ENCODE measurements around the gene IRF4.
"Not testable (repeated sequence)": the region's sequence is repeated elsewhere in the genome, so short reads cannot be mapped to it uniquely, and the experiment has no call there.

IRF4 gene

GRCh38 chr6:422433-423054 is 31.0 kb downstream of the IRF4 start:
- FAIRE-seq = no peak

- FAIRE-seq = no peak
These were observed 31.7 kb downstream of the IRF4 start for GRCh38 chr6:423055-423798.

DNA sequence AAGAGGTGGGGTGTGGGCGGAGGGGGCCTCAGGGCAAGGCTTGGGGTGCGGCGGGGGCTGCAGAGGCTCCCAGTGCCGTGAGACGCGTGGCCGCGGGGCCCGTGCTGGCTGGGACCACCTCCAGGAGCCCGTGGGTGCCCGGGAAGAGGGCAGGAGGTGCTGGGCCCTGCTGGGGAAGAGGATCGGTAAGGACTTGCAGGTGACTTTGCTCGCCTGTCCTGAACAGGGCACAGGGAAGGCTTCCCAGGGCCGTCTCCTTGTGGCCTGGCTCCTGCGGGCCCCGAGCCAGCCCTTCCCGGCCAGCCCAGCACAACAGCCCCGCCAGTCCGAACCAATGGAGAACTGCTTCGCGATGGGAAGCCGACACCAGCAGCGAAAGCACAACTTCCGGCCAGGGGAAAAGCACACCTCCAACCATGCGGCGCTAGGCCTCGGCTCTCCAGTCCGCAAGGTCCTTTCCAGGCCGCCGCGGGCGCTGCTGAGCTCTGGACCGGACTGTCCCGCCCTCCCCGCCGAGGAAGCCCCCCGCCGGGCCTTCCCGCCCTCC is 32.3 kb downstream of the IRF4 start:
- FAIRE-seq = no peak

- no peak for FAIRE-seq
These were observed 33.3 kb downstream of the IRF4 start for GRCh38 chr6:424741-425417.

- FAIRE-seq = not testable (repeated sequence)
These were observed 33.9 kb downstream of the IRF4 start for GRCh38 chr6:425418-425788.

DNA sequence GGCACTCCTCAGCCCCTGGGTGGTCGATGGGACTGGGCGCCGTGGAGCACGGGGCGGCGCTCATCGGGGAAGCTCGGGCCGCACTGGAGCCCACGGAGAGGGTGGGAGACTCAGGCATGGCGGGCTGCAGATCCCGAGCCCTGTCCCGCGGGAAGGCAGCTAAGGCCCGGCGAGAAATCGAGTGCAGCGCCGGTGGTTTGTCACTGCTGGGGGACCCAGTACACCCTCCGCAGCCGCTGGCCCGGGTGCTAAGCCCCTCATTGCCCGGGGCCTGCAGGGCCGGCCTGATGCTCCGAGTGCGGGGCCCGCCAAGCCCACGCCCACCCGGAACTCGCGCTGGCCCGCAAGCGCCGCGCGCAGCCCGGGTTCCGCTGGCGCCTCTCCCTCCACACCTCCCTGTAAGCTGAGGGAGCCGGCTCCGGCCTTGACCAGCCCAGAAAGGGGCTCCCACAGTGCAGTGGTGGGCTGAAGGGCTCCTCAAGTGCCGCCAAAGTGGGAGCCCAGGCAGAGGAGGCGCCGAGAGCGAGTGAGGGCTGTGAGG is 34.7 kb downstream of the IRF4 start:
- not testable (repeated sequence) for FAIRE-seq

DNA sequence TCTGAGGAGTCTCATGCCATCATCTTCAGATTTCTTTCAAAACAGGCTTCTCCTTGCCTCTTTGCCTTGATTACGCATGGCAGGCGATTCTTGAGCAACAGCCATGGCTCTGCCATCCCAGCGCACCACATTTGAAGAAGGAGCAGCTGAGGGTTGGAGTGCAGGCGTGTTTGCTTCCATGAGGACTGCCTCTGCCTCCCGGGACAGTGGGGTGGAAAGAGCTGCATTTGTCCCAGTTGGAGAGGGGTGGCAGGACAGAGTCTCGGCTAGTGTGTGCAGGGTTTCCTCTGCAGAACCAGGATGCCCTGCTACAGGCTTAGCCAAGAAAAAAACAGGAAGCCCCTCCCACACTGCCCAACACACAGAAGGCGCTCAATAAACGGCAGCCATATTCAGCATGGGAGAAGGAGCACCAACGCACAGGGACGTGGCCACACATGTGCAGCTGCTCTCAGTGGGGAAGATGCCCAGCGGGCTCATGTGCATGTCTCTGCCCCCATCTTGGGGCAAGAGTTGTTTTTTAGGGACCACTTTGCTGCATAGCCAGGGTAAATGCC is 36.6 kb downstream of the IRF4 start:
- FAIRE-seq = no peak

GRCh38 chr6:429515-430121 is 38.1 kb downstream of the IRF4 start:
- no peak for FAIRE-seq

DNA sequence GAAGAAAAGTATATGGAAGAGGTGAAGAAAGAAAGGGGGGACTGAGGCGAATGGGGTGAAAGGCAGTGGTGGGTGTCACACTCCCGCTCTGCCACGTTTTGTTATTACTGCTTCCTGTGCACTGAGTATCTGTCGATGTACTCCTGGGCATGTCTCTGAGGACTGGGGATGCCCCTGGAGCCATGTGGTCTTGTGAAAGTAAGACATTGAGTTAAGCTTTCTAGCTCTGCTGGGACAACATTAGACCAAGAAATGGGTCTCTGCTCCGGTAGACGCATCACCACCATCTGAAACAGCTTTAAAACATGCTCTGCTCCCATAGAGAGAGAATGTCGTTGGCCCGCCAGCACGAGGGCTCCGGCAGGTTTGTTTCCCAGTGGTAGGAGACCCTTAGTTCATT is 40.0 kb downstream of the IRF4 start:
- no peak for FAIRE-seq

DNA sequence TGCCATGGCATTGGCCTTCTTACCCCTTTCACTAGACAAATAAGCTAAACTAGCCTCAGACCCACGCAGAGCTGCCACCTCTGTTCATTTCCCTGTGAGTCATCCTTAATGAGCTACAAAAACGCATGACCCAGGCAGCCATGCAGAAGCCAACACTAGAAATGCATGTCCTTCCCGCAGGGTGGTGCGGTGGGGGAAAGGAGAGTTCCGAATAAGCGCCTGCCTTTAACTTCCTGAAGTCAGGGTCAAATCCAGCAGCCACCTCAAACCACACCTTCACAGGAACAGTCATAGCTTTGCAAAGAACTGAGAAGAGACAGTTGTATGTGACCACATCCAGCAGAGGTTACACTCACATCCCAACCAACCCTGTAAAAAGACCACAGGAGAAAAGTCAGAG is 40.4 kb downstream of the IRF4 start:
- FAIRE-seq = no peak

DNA sequence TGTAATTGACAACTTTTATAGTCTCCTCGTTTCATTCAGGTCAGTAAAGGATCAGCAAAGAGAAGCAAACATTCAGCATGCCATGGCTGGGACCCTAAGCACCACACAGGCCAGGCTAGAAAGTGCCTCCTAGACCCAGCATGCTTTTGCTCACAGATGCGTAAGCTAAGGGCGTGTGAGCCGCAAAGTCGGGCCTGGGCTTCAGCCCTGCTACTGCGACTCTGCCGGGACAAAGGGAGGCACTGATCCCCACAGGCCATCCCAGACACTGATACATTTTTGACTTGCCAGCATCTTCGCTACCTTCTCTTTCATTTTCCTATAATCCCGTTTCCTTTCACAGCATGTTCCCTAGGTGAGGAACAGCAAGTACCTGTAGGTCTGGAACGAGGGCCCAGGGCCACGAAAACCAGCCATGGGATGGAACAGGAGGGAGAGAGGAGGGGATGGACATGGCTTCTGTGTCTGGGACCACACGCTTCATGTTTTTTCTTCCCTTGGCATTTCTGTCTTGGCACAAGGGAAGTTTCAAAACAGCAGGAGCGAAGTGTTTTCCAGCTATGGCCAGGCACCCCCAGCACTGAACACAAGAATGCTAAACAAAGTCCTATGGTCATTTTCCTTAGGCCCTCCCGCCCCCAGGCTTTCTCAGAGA is 42.6 kb downstream of the IRF4 start:
- no peak for FAIRE-seq

DNA sequence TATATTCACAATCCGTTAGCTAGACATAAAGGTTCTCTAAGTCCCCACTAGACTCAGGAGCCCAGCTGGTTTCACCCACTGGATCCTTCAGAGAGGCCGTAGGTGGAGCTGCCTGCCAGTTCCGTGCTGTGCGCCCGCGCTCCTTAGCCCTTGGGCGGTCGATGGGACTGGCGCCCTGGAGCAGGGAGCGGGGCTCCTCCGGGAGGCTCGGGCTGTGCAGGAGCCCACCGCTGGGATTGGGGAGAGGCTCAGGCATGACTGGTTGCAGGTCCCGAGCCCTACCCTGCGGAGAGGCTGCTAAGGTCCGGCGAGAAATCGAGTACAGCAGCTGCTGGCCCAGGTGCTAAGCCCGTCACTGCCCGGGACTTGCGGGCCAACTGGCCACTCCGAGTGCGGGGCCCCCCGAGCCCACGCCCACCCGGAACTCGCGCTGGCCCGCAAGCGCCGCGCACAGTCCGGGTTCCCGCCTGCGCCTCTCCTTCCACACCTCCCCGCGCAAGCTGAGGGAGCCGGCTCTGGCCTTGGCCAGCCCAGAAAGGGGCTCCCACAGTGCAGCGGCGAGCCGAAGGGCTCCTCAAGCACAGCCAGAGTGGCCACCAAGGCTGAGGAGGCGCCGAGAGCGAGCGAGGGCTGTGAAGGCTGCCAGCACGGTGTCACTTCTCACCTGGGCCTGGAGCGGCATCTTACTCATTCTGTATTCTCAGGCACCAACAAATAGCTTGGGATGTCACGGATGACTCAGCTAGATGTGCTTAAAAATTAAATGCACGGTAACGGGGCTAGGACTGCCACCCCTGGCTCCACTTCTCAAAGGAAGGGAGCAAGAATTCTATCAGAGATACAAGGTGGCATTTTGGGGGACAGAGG is 44.1 kb downstream of the IRF4 start:
- FAIRE-seq = no peak

DNA sequence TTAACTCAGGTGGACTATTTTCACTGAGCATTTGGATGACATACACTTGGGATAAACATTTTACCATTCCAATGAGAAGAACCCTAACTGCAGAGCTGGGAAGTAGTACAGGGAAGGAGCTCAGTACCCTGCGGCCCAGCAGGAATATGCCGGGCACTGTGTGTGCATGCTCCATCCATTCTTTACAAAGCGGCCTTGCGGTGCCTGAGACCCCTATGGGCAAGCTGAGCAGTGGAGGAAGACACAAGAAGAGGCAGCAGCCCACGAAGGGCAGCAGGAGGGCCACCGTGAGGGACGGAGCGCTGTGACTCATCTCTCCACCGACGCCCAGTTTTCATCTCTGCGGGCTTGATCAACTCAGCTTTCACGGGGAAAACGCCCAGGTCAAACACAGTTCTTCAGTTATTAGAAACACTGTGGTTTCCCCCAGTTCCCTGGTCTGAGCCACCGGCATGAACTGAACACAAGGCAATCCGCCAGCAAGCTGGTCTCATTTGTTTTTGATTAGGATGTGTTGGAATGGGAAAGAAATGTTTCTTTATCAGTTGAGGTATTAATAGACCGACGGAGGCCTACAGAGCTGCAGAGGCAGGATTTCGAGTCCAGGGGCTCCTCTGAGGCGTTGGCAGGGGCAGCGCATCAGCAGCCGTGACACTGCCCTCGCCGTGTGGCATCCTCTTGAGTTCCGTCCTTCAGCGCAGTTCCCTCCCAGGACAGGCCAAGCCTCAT is 44.9 kb downstream of the IRF4 start:
- FAIRE-seq = no peak

GRCh38 chr6:437037-437392 is 45.5 kb downstream of the IRF4 start:
- no peak for FAIRE-seq

- FAIRE-seq = no peak
These were observed 47.1 kb downstream of the IRF4 start for GRCh38 chr6:438634-439170.

DNA sequence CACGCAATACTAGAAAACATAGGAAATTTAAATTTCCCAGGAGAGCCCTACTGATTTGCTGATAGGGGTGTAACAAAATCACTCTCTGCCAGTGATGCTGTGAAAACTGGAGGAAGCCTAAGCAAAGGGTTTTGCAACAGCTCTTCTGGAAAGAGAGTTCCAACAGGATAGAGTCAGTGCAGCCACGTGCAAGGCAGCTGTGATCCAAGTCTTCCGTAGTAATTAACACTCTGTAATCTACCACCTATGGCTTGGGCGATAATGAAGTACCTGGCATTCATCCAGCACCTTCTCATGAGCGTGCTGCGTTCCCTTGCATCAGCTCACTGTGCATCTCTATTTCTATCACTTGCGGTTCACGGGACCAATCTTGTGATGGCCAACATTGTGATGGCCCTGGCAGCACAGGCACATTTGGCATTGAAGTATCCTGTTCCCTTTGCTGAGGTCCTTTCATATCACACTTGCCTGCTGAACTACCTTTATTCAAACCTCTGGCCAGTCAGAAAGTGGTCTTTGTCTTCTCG is 48.2 kb downstream of the IRF4 start:
- no peak for FAIRE-seq

DNA sequence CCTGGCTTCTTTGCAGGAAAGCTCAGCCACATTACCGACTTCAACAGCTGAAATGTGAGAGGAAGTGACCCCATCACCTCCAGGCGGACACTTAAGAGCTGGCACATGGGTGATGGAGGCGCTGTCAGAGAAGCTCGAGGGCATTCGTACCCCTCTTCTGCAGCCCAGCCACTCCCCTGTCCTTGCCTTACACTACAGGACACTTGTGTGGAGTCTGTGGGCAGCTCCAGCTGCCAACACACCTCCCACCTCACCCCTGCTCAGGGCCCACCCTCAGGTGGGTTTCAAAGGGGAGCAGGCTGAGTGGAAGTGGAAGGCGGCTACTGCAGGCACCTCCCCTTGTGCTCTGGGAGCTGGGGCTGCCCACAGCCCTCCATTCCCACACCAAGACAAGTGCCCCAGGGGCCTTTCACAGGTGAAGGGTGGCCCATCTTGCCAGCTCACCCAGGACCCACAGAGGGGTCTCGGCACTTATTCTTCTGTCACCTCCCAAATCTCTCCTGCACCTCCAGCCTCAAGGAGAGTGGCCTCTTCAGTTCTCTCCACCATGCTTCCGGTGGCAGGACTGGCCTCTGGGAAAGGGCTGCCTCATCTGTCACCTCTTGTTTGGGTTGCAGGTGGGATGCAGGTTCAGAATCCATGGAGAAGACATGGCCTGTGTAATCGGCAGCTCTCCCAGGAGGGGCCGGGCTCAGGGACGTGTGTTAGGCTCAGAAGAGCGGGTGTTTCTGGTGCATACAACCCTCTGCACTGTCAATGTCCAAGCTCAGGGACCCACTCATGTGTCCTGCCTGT is 49.8 kb downstream of the IRF4 start:
- no peak for FAIRE-seq

GRCh38 chr6:443621-444159 is 52.1 kb downstream of the IRF4 start:
- no peak for FAIRE-seq

Measured in TTC549 (cell line).